ENCODE results near the gene VWDE.

DNA sequence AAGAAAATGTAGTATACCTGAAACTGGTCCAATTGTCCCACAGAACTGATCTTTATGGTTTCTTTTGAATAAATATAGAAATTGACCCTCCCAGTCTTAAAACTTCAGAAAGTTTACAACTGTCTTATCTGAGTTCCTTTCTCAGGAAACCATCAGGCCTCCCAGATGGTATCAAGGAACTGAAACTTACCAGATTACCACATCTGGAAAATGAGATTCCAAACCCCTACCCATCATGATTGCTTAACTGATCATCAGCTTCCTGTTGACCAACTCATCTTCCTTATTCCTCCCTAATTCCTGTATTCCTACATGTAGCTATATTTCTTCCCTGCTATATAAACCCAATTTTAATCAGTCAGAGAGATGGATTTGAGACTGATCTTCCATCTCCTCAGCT, 5.5 kb downstream of the VWDE start:
- TF ChIP-seq, protein P1, sequence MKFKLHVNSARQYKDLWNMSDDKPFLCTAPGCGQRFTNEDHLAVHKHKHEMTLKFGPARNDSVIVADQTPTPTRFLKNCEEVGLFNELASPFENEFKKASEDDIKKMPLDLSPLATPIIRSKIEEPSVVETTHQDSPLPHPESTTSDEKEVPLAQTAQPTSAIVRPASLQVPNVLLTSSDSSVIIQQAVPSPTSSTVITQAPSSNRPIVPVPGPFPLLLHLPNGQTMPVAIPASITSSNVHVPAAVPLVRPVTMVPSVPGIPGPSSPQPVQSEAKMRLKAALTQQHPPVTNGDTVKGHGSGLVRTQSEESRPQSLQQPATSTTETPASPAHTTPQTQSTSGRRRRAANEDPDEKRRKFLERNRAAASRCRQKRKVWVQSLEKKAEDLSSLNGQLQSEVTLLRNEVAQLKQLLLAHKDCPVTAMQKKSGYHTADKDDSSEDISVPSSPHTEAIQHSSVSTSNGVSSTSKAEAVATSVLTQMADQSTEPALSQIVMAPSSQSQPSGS (IDR thresholded peaks at IDR 0.05; ENCODE audit: low read length) = no peak
- TF ChIP-seq, protein P2, sequence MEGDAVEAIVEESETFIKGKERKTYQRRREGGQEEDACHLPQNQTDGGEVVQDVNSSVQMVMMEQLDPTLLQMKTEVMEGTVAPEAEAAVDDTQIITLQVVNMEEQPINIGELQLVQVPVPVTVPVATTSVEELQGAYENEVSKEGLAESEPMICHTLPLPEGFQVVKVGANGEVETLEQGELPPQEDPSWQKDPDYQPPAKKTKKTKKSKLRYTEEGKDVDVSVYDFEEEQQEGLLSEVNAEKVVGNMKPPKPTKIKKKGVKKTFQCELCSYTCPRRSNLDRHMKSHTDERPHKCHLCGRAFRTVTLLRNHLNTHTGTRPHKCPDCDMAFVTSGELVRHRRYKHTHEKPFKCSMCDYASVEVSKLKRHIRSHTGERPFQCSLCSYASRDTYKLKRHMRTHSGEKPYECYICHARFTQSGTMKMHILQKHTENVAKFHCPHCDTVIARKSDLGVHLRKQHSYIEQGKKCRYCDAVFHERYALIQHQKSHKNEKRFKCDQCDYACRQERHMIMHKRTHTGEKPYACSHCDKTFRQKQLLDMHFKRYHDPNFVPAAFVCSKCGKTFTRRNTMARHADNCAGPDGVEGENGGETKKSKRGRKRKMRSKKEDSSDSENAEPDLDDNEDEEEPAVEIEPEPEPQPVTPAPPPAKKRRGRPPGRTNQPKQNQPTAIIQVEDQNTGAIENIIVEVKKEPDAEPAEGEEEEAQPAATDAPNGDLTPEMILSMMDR (IDR thresholded peaks at IDR 0.05; ENCODE audit: control extremely low read depth in 1 of 3, insufficient read depth in 1 of 3, low read depth in 1 of 3, low read length in 3 of 3) = no peak
- no peak for TF ChIP-seq SP2 (IDR thresholded peaks at IDR 0.05; ENCODE audit: low read length)
- TF ChIP-seq POLR2AphosphoS5 (IDR thresholded peaks at IDR 0.05; ENCODE audit: low read depth, low read length) = no peak
- TF ChIP-seq SP1 (IDR thresholded peaks at IDR 0.05; ENCODE audit: low read depth, low read length) = no peak
- TF ChIP-seq CEBPB (IDR thresholded peaks at IDR 0.05; ENCODE audit: low read depth, low read length) = no peak
- TF ChIP-seq TAF1 (IDR thresholded peaks at IDR 0.05; ENCODE audit: low read depth, low read length) = no peak
- TF ChIP-seq, protein P3, sequence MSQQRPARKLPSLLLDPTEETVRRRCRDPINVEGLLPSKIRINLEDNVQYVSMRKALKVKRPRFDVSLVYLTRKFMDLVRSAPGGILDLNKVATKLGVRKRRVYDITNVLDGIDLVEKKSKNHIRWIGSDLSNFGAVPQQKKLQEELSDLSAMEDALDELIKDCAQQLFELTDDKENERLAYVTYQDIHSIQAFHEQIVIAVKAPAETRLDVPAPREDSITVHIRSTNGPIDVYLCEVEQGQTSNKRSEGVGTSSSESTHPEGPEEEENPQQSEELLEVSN (IDR thresholded peaks at IDR 0.05) = no peak
- no peak for TF ChIP-seq JUN (IDR thresholded peaks at IDR 0.05; ENCODE audit: low read depth, low read length)
- TF ChIP-seq POLR2A (IDR thresholded peaks at IDR 0.05; ENCODE audit: control extremely low read depth in 1 of 2, low read depth in 2 of 2, low read length in 2 of 2) = no peak
- TF ChIP-seq KDM5A (IDR thresholded peaks at IDR 0.05; ENCODE audit: low read length) = no peak
- no peak for TF ChIP-seq TEAD4 (IDR thresholded peaks at IDR 0.05; ENCODE audit: low read depth, low read length)

Measured in H1 (cell line).